ENCODE data around the gene LZTS3.

GRCh38 chr20:3189561-3190131 lies 16.3 kb upstream of the LZTS3 start:
- TF ChIP-seq, protein P1, sequence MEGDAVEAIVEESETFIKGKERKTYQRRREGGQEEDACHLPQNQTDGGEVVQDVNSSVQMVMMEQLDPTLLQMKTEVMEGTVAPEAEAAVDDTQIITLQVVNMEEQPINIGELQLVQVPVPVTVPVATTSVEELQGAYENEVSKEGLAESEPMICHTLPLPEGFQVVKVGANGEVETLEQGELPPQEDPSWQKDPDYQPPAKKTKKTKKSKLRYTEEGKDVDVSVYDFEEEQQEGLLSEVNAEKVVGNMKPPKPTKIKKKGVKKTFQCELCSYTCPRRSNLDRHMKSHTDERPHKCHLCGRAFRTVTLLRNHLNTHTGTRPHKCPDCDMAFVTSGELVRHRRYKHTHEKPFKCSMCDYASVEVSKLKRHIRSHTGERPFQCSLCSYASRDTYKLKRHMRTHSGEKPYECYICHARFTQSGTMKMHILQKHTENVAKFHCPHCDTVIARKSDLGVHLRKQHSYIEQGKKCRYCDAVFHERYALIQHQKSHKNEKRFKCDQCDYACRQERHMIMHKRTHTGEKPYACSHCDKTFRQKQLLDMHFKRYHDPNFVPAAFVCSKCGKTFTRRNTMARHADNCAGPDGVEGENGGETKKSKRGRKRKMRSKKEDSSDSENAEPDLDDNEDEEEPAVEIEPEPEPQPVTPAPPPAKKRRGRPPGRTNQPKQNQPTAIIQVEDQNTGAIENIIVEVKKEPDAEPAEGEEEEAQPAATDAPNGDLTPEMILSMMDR (IDR thresholded peaks at IDR 0.05; ENCODE audit: insufficient read depth, low read length, poor library complexity, severe bottlenecking) = no peak
- TF ChIP-seq EZH2phosphoT487 (conservative IDR thresholded peaks at IDR 0.05; ENCODE audit: low read length) = no peak

Measured in SU-DHL-6 (cell line).